Bronchial epithelial cell (primary cell): ENCODE measurements around the gene AK8. TPM values are rescaled to one million over a fixed set of nuclear protein-coding genes. Genes with fewer than 3 reads are reported as not detected.

ENCODE experiments used
- DNase-seq: peaks from one replicate; pipeline ENCODE4 v3.0.0-alpha.2; 2010; ENCODE audit warnings: low read depth
- FAIRE-seq: peaks from 2 replicates; lab custom pipeline; 2011; peaks lifted over from hg19 to GRCh38; lab: Jason Lieb, UNC
- H3K27me3 ChIP-seq: 2 replicates; pipeline ENCODE4 v1.5.1; 2011; ENCODE audit warnings: low read length; ENCODE audit not compliant: control insufficient read depth, insufficient read depth
- H3K36me3 ChIP-seq: 2 replicates; pipeline ENCODE4 v1.5.1; 2011; ENCODE audit warnings: low read length; ENCODE audit not compliant: control insufficient read depth, insufficient read depth
- H3K4me3 ChIP-seq: 2 replicates; pipeline ENCODE4 v1.5.1; 2011; ENCODE audit warnings: mild to moderate bottlenecking, low read depth, low read length, control low read depth
- CTCF ChIP-seq: IDR thresholded peaks from 2 replicates; pipeline ENCODE4 v1.5.1; 2011; ENCODE audit warnings: mild to moderate bottlenecking, moderate library complexity, low read length, control low read depth, inconsistent platforms; ENCODE audit not compliant: insufficient read depth, severe bottlenecking
- total RNA-seq: library from RNA; depleted of rRNA; stranded (reverse); fragments of >200 nt; gene quantifications from 2 replicates; pipeline ENCODE4 v1.2.1, GENCODE V29; 2014

Gene AK8
- total RNA-seq, 1 donor from 2014 or later: not detected

- no peak for FAIRE-seq
- no peaks in the 10 kb centered on the region for H3K27me3 ChIP-seq
- H3K4me3 ChIP-seq: no peak overlapping the region
- H3K36me3 ChIP-seq: no peaks in the 10 kb centered on the region
- TF ChIP-seq CTCF: no peak
- DNase-seq: no peak
Observed at GRCh38 chr9:132875159-132875558, 2.9 kb downstream of the AK8 start.

- no peak for TF ChIP-seq CTCF
- no peaks in the 10 kb centered on the region for H3K36me3 ChIP-seq
- H3K4me3 ChIP-seq: no peak overlapping the region
- FAIRE-seq: no peak
- no peaks in the 10 kb centered on the region for H3K27me3 ChIP-seq
- DNase-seq: no peak
Observed at GRCh38 chr9:132873403-132873802, 4.7 kb downstream of the AK8 start.

DNA sequence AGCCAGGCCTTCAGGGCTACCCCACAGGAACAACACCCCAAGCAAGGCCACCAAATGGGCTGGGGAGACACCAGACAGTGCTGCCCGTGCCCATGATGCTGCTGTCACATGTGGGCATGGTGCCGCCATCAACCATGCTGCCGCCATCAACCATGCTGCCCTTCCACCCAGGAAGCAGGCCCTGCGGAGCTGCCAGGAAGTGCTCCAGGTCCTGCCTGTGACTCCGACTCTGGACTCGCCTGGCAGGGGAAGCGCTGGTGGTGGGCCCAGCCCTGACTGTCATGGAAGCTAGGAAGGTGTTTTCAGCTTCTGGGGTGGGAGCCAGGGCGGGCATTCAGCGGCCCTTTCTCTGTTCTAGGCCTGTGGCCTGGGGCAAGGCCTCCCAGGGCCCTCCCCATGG is 8.8 kb downstream of the AK8 start:
- H3K4me3 ChIP-seq: no peak overlapping the region
- no peaks in the 10 kb centered on the region for H3K36me3 ChIP-seq
- no peak for TF ChIP-seq CTCF
- H3K27me3 ChIP-seq: peaks cover 2% of the 10 kb centered on the region
- FAIRE-seq: no peak
- no peak for DNase-seq

DNA sequence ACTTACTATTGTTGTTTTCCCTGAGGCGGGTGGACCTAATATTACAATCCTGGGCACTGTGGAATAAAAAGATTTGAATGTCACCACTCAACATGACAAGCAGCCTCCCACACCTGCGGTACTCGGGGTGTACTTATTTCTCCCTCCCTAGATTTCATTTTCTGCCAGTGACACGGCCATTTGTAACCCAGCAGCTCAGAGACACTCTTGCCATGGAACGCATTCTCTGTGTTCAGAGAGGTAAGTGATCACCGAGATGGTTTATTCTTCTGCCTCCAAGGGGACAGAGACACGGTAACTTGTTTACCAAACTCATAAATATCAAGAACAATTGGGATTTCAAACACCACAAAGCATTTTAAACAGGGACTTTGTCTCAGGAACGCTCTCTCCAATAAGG is 11.2 kb downstream of the AK8 start:
- Histone ChIP-seq H3K27me3 (peaks cover 2% of the 10 kb centered on the region), H3K4me3 (no peak overlapping the region), H3K36me3 (no peaks in the 10 kb centered on the region)
- no peak for TF ChIP-seq CTCF
- no peak for DNase-seq
- FAIRE-seq: no peak

- H3K27me3 ChIP-seq: peaks cover 4% of the 10 kb centered on the region
- DNase-seq (no peak), FAIRE-seq (no peak)
- H3K36me3 ChIP-seq: no peaks in the 10 kb centered on the region
- no peak for TF ChIP-seq CTCF
- H3K4me3 ChIP-seq: no peak overlapping the region
Observed at GRCh38 chr9:132864691-132865090, 13.4 kb downstream of the AK8 start.

GRCh38 chr9:132864277-132864676 is 13.8 kb downstream of the AK8 start:
- DNase-seq: no peak
- Histone ChIP-seq H3K36me3 (no peaks in the 10 kb centered on the region), H3K4me3 (no peak overlapping the region), H3K27me3 (peaks cover 4% of the 10 kb centered on the region)
- peak; percentile 90 for FAIRE-seq
- no peak for TF ChIP-seq CTCF
